HCT116 (cell line): ENCODE results near the gene NXPE4.

Source experiments
- CEBPB ChIP-seq: IDR thresholded peaks from 2 replicates; pipeline ENCODE4 v1.6.1; 2012; ENCODE audit warnings: low read depth
- CTCF ChIP-seq, 3 experiments: fragments of 200-600 bp in 1 of 3; sonication (generic) in 1 of 3; IDR thresholded peaks in 2 of 3; conservative IDR thresholded peaks in 1 of 3; 2 replicates each; pipeline ENCODE4 v1.5.1; 2012 to 2017; ENCODE audit warnings: low read depth in 2 of 3, low read length in 2 of 3, antibody characterized with exemption in 1 of 3, borderline replicate concordance in 1 of 3, control low read depth in 1 of 3, mild to moderate bottlenecking in 1 of 3, mixed read lengths in 1 of 3, mixed run types in 1 of 3, moderate library complexity in 1 of 3; ENCODE audit not compliant: insufficient read depth in 1 of 3
- EZH2 ChIP-seq: fragments of 200-600 bp; sonication (generic); IDR thresholded peaks from 2 replicates; pipeline ENCODE4 v1.6.1; 2017; ENCODE audit warnings: antibody characterized with exemption, mixed run types
- EZH2phosphoT487 ChIP-seq: fragments of 200-600 bp; IDR thresholded peaks from 2 replicates; pipeline ENCODE4 v1.6.1; 2018; ENCODE audit warnings: antibody characterized with exemption, borderline replicate concordance
- POLR2A ChIP-seq: IDR thresholded peaks from 2 replicates; pipeline ENCODE4 v1.7.0; 2011; ENCODE audit warnings: borderline replicate concordance; ENCODE audit not compliant: insufficient read depth, insufficient read length; ENCODE audit errors: extremely low read depth
- POLR2AphosphoS5 ChIP-seq: IDR thresholded peaks from 2 replicates; pipeline ENCODE4 v1.6.1; 2011; ENCODE audit warnings: mild to moderate bottlenecking, low read depth, low read length, moderate library complexity
- RAD21 ChIP-seq: IDR thresholded peaks from 2 replicates; pipeline ENCODE4 v1.6.1; 2012; ENCODE audit warnings: low read depth, mild to moderate bottlenecking
- REST ChIP-seq: IDR thresholded peaks from 2 replicates; pipeline ENCODE4 v1.6.1; 2012; ENCODE audit warnings: low read depth
- SP1 ChIP-seq: IDR thresholded peaks from 2 replicates; pipeline ENCODE4 v1.6.1; 2012; ENCODE audit warnings: low read depth
- TCF7L2 ChIP-seq: IDR thresholded peaks from 2 replicates; pipeline ENCODE4 v1.7.0; 2011; ENCODE audit warnings: borderline replicate concordance, inconsistent platforms; ENCODE audit not compliant: insufficient read depth, insufficient read length; ENCODE audit errors: extremely low read depth
- ZFX ChIP-seq: fragments of 450-650 bp; IDR thresholded peaks from 2 replicates; pipeline ENCODE4 v1.6.1; 2017

- TF ChIP-seq CTCF (IDR thresholded peaks at IDR 0.05 in 2 of 3, conservative IDR thresholded peaks at IDR 0.05 in 1 of 3; ENCODE audit: borderline replicate concordance in 1 of 3, insufficient read depth in 1 of 3, low read depth in 2 of 3, low read length in 2 of 3) = no peak
- TF ChIP-seq TCF7L2 = no peak
- no peak for TF ChIP-seq POLR2A
- TF ChIP-seq ZFX = no peak
- no peak for TF ChIP-seq RAD21
- TF ChIP-seq EZH2 = no peak
- no peak for TF ChIP-seq CEBPB
- no peak for TF ChIP-seq POLR2AphosphoS5
- TF ChIP-seq REST = no peak
- TF ChIP-seq EZH2phosphoT487 = no peak
- no peak for TF ChIP-seq SP1
These were observed 15.7 kb upstream of the NXPE4 start for GRCh38 chr11:114610984-114611944.
